Measurements from ENCODE around the gene RPS15A. TPM values are rescaled to one million over a fixed set of nuclear protein-coding genes. Genes with fewer than 3 reads are reported as not detected.
A peak's percentile ranks its signal among the peaks of the same experiment; 100 is the strongest.

RPS15A gene
- 1,000 to 10,000 TPM; 1,620 to 2,402 (median 1,877) TPM for polyA plus RNA-seq (ENCODE audit: insufficient read length in 10 of 10)
- long read RNA-seq, donor 1, transcript RPS15A-203 (5 exons, 525 nt): major isoform, 1,301 of 1,831 reads
- long read RNA-seq, donor 1, transcript RPS15A-212 (6 exons, 589 nt): minor isoform, 6 of 1,831 reads
- long read RNA-seq, donor 1, transcript RPS15A-201 (5 exons, 2,203 nt): minor isoform, 102 of 1,831 reads
- long read RNA-seq, donor 1, partial matches to known transcripts: 407 of 1,831 reads
- long read RNA-seq, donor 1, other reads (novel, unspliced or antisense): 5 of 1,831 reads
- long read RNA-seq, donor 2, transcript RPS15A-201 (5 exons, 2,203 nt): minor isoform, 82 of 1,730 reads
- long read RNA-seq, donor 2, transcript RPS15A-209 (2 exons, 606 nt): minor isoform, 12 of 1,730 reads
- long read RNA-seq, donor 2, transcript RPS15A-203 (5 exons, 525 nt): major isoform, 1,292 of 1,730 reads
- long read RNA-seq, donor 2, partial matches to known transcripts: 330 of 1,730 reads
- long read RNA-seq, donor 2, other reads (novel, unspliced or antisense): 6 of 1,730 reads
- long read RNA-seq, donor 3, partial matches to known transcripts: 0 of 3 reads
- long read RNA-seq, donor 3, other reads (novel, unspliced or antisense): 0 of 3 reads
- long read RNA-seq, donor 4, transcript RPS15A-206 (3 exons, 1,022 nt): minor isoform, 5 of 1,370 reads
- long read RNA-seq, donor 4, transcript RPS15A-201 (5 exons, 2,203 nt): minor isoform, 75 of 1,370 reads
- long read RNA-seq, donor 4, transcript RPS15A-203 (5 exons, 525 nt): major isoform, 916 of 1,370 reads
- long read RNA-seq, donor 4, transcript RPS15A-209 (2 exons, 606 nt): minor isoform, 17 of 1,370 reads
- long read RNA-seq, donor 4, partial matches to known transcripts: 348 of 1,370 reads
- long read RNA-seq, donor 4, other reads (novel, unspliced or antisense): 0 of 1,370 reads
- long read RNA-seq, donor 5, transcript RPS15A-212 (6 exons, 589 nt): minor isoform, 12 of 2,518 reads
- long read RNA-seq, donor 5, transcript RPS15A-209 (2 exons, 606 nt): minor isoform, 10 of 2,518 reads
- long read RNA-seq, donor 5, transcript RPS15A-203 (5 exons, 525 nt): major isoform, 1,773 of 2,518 reads
- long read RNA-seq, donor 5, transcript RPS15A-201 (5 exons, 2,203 nt): minor isoform, 147 of 2,518 reads
- long read RNA-seq, donor 5, partial matches to known transcripts: 547 of 2,518 reads
- long read RNA-seq, donor 5, other reads (novel, unspliced or antisense): 16 of 2,518 reads
- long read RNA-seq, donor 6, transcript RPS15A-203 (5 exons, 525 nt): major isoform, 1,327 of 1,953 reads
- long read RNA-seq, donor 6, transcript RPS15A-212 (6 exons, 589 nt): minor isoform, 9 of 1,953 reads
- long read RNA-seq, donor 6, transcript RPS15A-201 (5 exons, 2,203 nt): minor isoform, 92 of 1,953 reads
- long read RNA-seq, donor 6, partial matches to known transcripts: 502 of 1,953 reads
- long read RNA-seq, donor 6, other reads (novel, unspliced or antisense): 8 of 1,953 reads
- long read RNA-seq, donor 7, transcript RPS15A-209 (2 exons, 606 nt): minor isoform, 5 of 1,167 reads
- long read RNA-seq, donor 7, transcript RPS15A-203 (5 exons, 525 nt): major isoform, 817 of 1,167 reads
- long read RNA-seq, donor 7, transcript RPS15A-201 (5 exons, 2,203 nt): minor isoform, 40 of 1,167 reads
- long read RNA-seq, donor 7, partial matches to known transcripts: 295 of 1,167 reads
- long read RNA-seq, donor 7, other reads (novel, unspliced or antisense): 6 of 1,167 reads
- long read RNA-seq, donor 8, transcript RPS15A-203 (5 exons, 525 nt): major isoform, 1,092 of 1,661 reads
- long read RNA-seq, donor 8, transcript RPS15A-201 (5 exons, 2,203 nt): minor isoform, 79 of 1,661 reads
- long read RNA-seq, donor 8, transcript RPS15A-209 (2 exons, 606 nt): minor isoform, 12 of 1,661 reads
- long read RNA-seq, donor 8, partial matches to known transcripts: 466 of 1,661 reads
- long read RNA-seq, donor 8, other reads (novel, unspliced or antisense): 0 of 1,661 reads
- long read RNA-seq, donor 9, transcript RPS15A-203 (5 exons, 525 nt): major isoform, 154 of 229 reads
- long read RNA-seq, donor 9, transcript RPS15A-201 (5 exons, 2,203 nt): minor isoform, 16 of 229 reads
- long read RNA-seq, donor 9, partial matches to known transcripts: 57 of 229 reads
- long read RNA-seq, donor 9, other reads (novel, unspliced or antisense): 0 of 229 reads

- peak; percentile 98 to 99 (median 98) for DNase-seq
Measured at GRCh38 chr16:18789850-18790706, at the start of gene RPS15A. Gene RPS15A, minus strand, starts transcription at chr16:18790334. Its CDS starts 1,221 bp downstream, at chr16:18789113.

- no peak for DNase-seq
Measured at GRCh38 chr16:18839555-18839954, 49.4 kb upstream of the RPS15A start.

- DNase-seq: no peak
Measured at GRCh38 chr16:18836702-18837101, 46.6 kb upstream of the RPS15A start.

- DNase-seq: no peak
Measured at GRCh38 chr16:18834864-18835263, 44.7 kb upstream of the RPS15A start.

GRCh38 chr16:18833707-18834505, 43.8 kb upstream of the RPS15A start:
- no peak for DNase-seq

GRCh38 chr16:18832613-18833012, 42.5 kb upstream of the RPS15A start:
- no peak for DNase-seq

GRCh38 chr16:18832006-18832405, 41.9 kb upstream of the RPS15A start:
- DNase-seq: no peak

GRCh38 chr16:18829251-18829650, 39.1 kb upstream of the RPS15A start:
- DNase-seq: no peak

- DNase-seq: no peak
Measured at GRCh38 chr16:18827890-18828289, 37.8 kb upstream of the RPS15A start.

- no peak for DNase-seq
Measured at GRCh38 chr16:18816286-18816685, 26.2 kb upstream of the RPS15A start.

GRCh38 chr16:18811925-18812324, 21.8 kb upstream of the RPS15A start:
- no peak for DNase-seq

- DNase-seq: no peak
Measured at GRCh38 chr16:18809165-18809564, 19.0 kb upstream of the RPS15A start.

GRCh38 chr16:18805257-18805773, 15.2 kb upstream of the RPS15A start:
- no peak for DNase-seq

GRCh38 chr16:18804540-18804939, 14.4 kb upstream of the RPS15A start:
- no peak for DNase-seq

GRCh38 chr16:18803569-18804462, 13.7 kb upstream of the RPS15A start:
- no peak for DNase-seq

GRCh38 chr16:18802767-18803343, 12.7 kb upstream of the RPS15A start:
- DNase-seq: no peak

Measured in muscle of back (tissue), 13 donors.